ENCODE measurements around the gene TNFRSF14. TPM values are rescaled to one million over a fixed set of nuclear protein-coding genes. Genes with fewer than 3 reads are reported as not detected.
A peak's percentile ranks its signal among the peaks of the same experiment; 100 is the strongest.
"Not testable (repeated sequence)": the region's sequence is repeated elsewhere in the genome, so short reads cannot be mapped to it uniquely, and the experiment has no call there.

TNFRSF14 gene
- total RNA-seq, 1 donor from 2014 or later = 160 TPM

- DNase-seq (ENCODE audit: low spot score) = no peak
These were observed 10.2 kb downstream of the TNFRSF14 start for GRCh38 chr1:2566101-2567045.

- no peak for DNase-seq (ENCODE audit: low spot score)
These were observed 11.0 kb downstream of the TNFRSF14 start for GRCh38 chr1:2567083-2567679.

GRCh38 chr1:2568187-2568816 lies 12.1 kb downstream of the TNFRSF14 start:
- DNase-seq (ENCODE audit: low spot score) = not testable (repeated sequence)

GRCh38 chr1:2569060-2569459 lies 12.9 kb downstream of the TNFRSF14 start:
- DNase-seq (ENCODE audit: low spot score) = no peak

- DNase-seq (ENCODE audit: low spot score) = not testable (repeated sequence)
These were observed 13.5 kb downstream of the TNFRSF14 start for GRCh38 chr1:2569703-2570102.

GRCh38 chr1:2570332-2570731 lies 14.2 kb downstream of the TNFRSF14 start:
- no peak for DNase-seq (ENCODE audit: low spot score)

GRCh38 chr1:2571348-2571747 lies 15.2 kb downstream of the TNFRSF14 start:
- no peak for DNase-seq (ENCODE audit: low spot score)

GRCh38 chr1:2573250-2573920 lies 17.2 kb downstream of the TNFRSF14 start:
- DNase-seq (ENCODE audit: low spot score) = no peak

GRCh38 chr1:2574350-2574749 lies 18.2 kb downstream of the TNFRSF14 start:
- no peak for DNase-seq (ENCODE audit: low spot score)

GRCh38 chr1:2575801-2576663 lies 19.9 kb downstream of the TNFRSF14 start:
- DNase-seq (ENCODE audit: low spot score) = peak; percentile 87

GRCh38 chr1:2577565-2578075 lies 21.4 kb downstream of the TNFRSF14 start:
- not testable (repeated sequence) for DNase-seq (ENCODE audit: low spot score)

- no peak for DNase-seq (ENCODE audit: low spot score)
These were observed 22.6 kb downstream of the TNFRSF14 start for GRCh38 chr1:2578758-2579118.

GRCh38 chr1:2580691-2581090 lies 24.5 kb downstream of the TNFRSF14 start:
- no peak for DNase-seq (ENCODE audit: low spot score)

- DNase-seq (ENCODE audit: low spot score) = no peak
These were observed 26.2 kb downstream of the TNFRSF14 start for GRCh38 chr1:2582391-2582790.

- no peak for DNase-seq (ENCODE audit: low spot score)
These were observed 27.2 kb downstream of the TNFRSF14 start for GRCh38 chr1:2583331-2583791.

- DNase-seq (ENCODE audit: low spot score) = no peak
These were observed 27.7 kb downstream of the TNFRSF14 start for GRCh38 chr1:2583871-2584351.

- DNase-seq (ENCODE audit: low spot score) = no peak
These were observed 28.6 kb downstream of the TNFRSF14 start for GRCh38 chr1:2584686-2585317.

- peak; percentile 84 for DNase-seq (ENCODE audit: low spot score)
These were observed 29.3 kb downstream of the TNFRSF14 start for GRCh38 chr1:2585318-2586092.
